HuH-7 (cell line): Measurements from ENCODE around the gene PLET1.
A peak's percentile ranks its signal among the peaks of the same experiment; 100 is the strongest.

Experiments used
- DNase-seq: peaks from one replicate; pipeline ENCODE4 v3.0.0; 2011; ENCODE audit warnings: low spot score

The PLET1 gene

GRCh38 chr11:112241486-112241885 is 19.2 kb downstream of the PLET1 start:
- DNase-seq: no peak

GRCh38 chr11:112238041-112238440 is 22.6 kb downstream of the PLET1 start:
- DNase-seq: no peak

- no peak for DNase-seq
Observed at GRCh38 chr11:112237451-112237850, 23.2 kb downstream of the PLET1 start.

GRCh38 chr11:112235750-112236390 is 24.8 kb downstream of the PLET1 start:
- DNase-seq: no peak

- DNase-seq: no peak
Observed at GRCh38 chr11:112231952-112232351, 28.7 kb downstream of the PLET1 start.

GRCh38 chr11:112229746-112230433 is 30.8 kb downstream of the PLET1 start:
- no peak for DNase-seq

- DNase-seq: no peak
Observed at GRCh38 chr11:112229159-112229558, 31.5 kb downstream of the PLET1 start.

GRCh38 chr11:112228706-112229105 is 32.0 kb downstream of the PLET1 start:
- no peak for DNase-seq

- no peak for DNase-seq
Observed at GRCh38 chr11:112227471-112227870, 33.2 kb downstream of the PLET1 start.

GRCh38 chr11:112226831-112227401 is 33.7 kb downstream of the PLET1 start:
- no peak for DNase-seq

GRCh38 chr11:112226062-112226830 is 34.4 kb downstream of the PLET1 start, which contains the start of gene PTS:
PTS (plus strand) TSS chr11:112226428; CDS start chr11:112226444, 16 bp downstream.
- peak; percentile 93 for DNase-seq

- no peak for DNase-seq
Observed at GRCh38 chr11:112225753-112226061, 35.0 kb downstream of the PLET1 start.

GRCh38 chr11:112223754-112224532 is 36.7 kb downstream of the PLET1 start:
- no peak for DNase-seq

GRCh38 chr11:112223121-112223520 is 37.5 kb downstream of the PLET1 start:
- DNase-seq: no peak

- DNase-seq: no peak
Observed at GRCh38 chr11:112222303-112222702, 38.4 kb downstream of the PLET1 start.

- no peak for DNase-seq
Observed at GRCh38 chr11:112221274-112221835, 39.3 kb downstream of the PLET1 start.

- DNase-seq: peak; percentile 59
Observed at GRCh38 chr11:112219476-112220232, 41.0 kb downstream of the PLET1 start.

GRCh38 chr11:112216561-112217105 is 44.0 kb downstream of the PLET1 start:
- DNase-seq: no peak

GRCh38 chr11:112215621-112216020 is 45.0 kb downstream of the PLET1 start:
- DNase-seq: no peak

- peak; percentile 26 for DNase-seq
Observed at GRCh38 chr11:112213753-112214152, 46.9 kb downstream of the PLET1 start.

- no peak for DNase-seq
Observed at GRCh38 chr11:112212710-112213109, 48.0 kb downstream of the PLET1 start.
